Measurements from ENCODE around the gene SIRT5. TPM values are rescaled to one million over a fixed set of nuclear protein-coding genes. Genes with fewer than 3 reads are reported as not detected.

SIRT5 gene
- total RNA-seq, 1 donor from 2014 or later: 16.0 TPM

- Mint-ChIP-seq H3K27ac (ENCODE audit: unreplicated experiment) (peak overlapping the region; percentile 38), H3K9me3 (ENCODE audit: unreplicated experiment) (no peaks in the 10 kb centered on the region), H3K36me3 (ENCODE audit: low read depth, unreplicated experiment) (no peaks in the 10 kb centered on the region), H3K27me3 (ENCODE audit: unreplicated experiment) (peaks cover 3% of the 10 kb centered on the region), H3K4me1 (ENCODE audit: unreplicated experiment) (peaks cover 48% of the 10 kb centered on the region), H3K4me3 (ENCODE audit: unreplicated experiment) (no peak overlapping the region)
- DNase-seq (ENCODE audit: low spot score): no peak
- TF ChIP-seq CTCF (IDR thresholded peaks at IDR 0.05; ENCODE audit: unreplicated experiment): no peak
Observed at GRCh38 chr6:13663986-13664385, 89.6 kb downstream of the SIRT5 start.

Other genes starting within 250 kb of the SIRT5 start
- gene TBC1D7, start 246.1 kb upstream of the SIRT5 start, total RNA-seq (ENCODE audit: unreplicated experiment): 40.4 TPM
- 47.6 TPM for gene GFOD1, start 87.0 kb upstream of the SIRT5 start, total RNA-seq (ENCODE audit: unreplicated experiment)
- 43.5 TPM for gene NOL7, start 40.7 kb downstream of the SIRT5 start, total RNA-seq (ENCODE audit: unreplicated experiment)
- 64.7 TPM for gene RANBP9, start 137.2 kb downstream of the SIRT5 start, total RNA-seq (ENCODE audit: unreplicated experiment)
- gene MCUR1, start 240.0 kb downstream of the SIRT5 start, total RNA-seq (ENCODE audit: unreplicated experiment): 39.7 TPM